GM10847 (cell line): ENCODE results near the gene NHLH1.

Experiments
- POLR2A ChIP-seq: IDR thresholded peaks from 2 replicates; pipeline ENCODE4 v1.6.1; 2011; ENCODE audit not compliant: insufficient read length; ENCODE audit errors: extremely low read depth

NHLH1 gene

DNA sequence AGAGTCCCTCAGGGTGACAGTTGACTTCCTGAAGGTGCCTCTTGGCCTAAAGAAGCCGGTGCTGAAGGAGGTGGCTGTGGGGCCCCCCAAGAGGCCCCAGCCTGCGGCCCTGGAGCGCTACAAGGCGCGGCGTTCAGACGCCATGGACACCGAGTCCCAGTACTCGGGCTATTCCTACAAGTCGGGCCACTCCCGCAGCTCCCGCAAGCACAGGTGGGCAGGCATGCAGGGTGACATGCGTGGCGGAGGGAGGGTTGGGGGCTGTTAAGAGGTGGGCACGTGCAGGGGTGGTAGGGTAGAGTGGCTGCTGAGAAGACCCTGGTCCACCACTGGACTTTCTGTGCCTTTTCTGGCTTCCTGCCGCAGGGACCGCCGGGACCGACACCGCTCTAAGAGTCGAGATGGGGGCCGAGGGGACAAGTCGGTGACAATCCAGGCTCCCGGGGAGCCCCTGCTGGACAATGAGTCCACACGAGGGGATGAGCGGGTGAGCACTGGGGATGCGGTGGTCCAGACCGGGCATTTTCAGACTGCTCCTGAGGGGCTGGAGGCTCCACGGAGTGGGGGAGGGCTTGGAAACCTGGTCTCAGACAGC is 48.9 kb downstream of the NHLH1 start:
- TF ChIP-seq POLR2A, result no peak

DNA sequence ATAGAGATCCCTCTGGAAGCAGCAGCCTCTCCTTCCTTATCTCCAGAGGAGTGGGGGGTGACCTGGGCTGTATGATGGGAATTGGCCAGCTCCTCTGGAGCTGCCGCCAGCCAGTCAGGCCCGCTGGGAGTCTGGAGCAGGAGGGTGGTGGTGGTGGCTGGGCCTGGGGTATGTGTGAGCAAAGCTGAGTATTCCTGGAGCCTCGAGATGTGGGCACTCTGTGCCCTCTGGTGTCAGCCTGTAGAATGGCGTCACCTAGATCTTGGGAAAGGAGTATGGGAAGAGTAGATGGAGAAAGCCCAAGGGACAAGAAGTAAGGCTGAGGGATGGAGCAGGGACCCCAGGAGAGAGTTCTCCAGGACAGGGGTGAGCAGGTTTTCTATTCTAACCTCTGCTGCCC is 49.5 kb downstream of the NHLH1 start:
- no peak for TF ChIP-seq POLR2A

DNA sequence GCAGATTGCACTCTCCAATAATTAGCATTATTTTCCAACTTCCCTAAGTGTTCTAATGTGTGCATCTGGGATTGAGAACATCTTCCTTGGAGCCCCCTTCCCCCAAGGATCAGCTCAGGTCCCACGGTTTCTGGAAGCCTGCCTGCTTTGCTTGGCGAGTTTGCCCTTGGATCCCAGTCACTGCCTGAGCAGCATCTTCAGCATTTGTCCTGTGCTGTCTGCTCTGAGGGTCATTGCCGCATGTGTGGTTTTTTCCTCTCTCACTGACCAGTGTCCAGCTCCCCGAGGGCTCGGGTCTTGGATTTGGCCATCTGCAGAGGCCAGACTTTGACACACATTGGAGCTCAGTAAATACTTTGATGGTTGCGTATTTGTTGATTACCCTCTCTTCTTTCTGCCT is 51.6 kb downstream of the NHLH1 start:
- TF ChIP-seq POLR2A, result no peak

DNA sequence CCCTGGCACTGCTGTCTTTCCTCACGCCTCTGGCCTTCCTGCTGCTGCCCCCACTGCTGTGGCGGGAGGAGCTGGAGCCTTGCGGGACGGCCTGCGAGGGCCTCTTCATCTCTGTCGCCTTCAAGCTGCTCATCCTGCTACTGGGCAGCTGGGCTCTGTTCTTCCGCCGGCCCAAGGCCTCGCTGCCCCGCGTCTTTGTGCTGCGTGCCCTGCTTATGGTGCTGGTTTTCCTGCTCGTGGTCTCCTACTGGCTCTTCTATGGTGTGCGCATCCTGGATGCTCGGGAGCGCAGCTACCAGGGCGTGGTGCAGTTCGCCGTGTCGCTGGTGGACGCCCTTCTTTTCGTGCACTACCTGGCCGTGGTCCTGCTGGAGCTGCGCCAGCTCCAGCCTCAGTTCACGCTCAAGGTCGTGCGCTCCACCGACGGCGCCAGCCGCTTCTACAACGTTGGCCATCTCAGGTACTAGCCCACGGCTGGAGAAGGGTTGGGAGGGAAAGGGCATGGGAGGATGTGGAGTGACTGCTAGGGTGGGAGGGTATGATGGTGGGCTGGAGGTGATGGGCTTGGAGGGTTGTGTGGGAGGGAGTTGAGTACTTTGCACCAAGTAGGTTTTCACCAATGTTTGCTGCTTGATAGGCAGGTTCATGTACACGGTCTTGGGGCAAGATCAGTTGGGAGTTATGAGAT is 52.4 kb downstream of the NHLH1 start:
- no peak for TF ChIP-seq POLR2A

DNA sequence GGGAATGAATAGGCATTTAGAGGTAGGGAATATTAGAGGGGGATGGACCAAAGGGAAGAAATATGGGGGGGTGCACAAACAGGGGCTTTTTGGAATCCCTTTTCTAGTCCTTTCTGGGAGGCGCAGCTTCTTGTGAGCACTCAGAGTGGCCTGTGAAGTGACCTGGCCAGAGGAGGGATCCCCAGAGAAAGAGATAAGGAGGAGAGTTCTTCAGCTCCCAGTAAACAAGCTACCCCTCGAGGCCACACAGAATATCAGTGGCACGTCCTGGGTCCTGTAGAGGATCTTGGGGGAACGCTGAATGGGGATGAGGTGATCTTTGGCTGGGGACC is 52.9 kb downstream of the NHLH1 start:
- TF ChIP-seq POLR2A, result no peak

DNA sequence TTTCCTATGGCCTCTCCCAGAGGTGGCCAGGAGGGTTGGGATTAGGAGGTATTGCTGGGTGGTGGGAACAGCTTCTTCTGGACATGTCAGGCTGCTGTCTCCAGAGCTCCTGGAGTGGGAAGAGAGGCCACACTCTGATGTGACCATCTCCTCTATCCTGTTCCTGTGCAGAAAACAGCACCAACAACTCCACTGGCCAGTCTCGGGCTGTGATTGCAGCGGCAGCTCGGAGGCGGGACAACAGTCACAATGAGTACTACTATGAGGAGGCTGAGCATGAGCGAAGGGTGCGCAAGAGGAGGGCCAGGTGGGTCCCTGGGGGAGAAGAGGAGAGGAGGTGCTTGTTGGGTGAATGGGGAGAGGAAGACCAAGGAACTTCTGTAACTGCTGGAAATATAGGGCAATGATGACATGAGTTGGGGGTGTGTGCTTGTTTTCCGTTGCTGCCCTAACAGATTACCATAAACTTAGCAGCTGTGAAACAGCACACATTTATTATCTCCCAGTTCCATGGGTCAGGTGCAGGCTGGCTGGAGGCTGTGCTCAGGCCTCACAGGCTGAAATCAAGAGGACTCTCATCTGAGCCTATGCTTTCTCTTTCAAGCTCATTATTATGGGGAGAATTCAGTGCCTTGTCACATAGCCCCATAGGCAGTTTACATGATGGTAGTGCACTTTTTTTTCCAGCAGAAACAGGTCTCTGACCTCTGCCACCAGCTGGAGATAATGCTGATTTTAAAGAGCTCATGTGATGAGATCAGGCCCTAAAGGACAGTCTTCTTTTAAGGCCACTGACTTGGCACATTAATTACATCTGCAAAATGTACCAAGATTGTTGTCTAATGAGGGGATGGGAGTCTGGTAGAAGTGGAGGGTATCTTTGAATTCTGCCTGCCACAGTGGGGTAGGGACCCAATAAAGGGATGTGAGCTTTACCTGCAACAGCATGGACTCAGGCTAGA is 54.3 kb downstream of the NHLH1 start:
- no peak for TF ChIP-seq POLR2A

DNA sequence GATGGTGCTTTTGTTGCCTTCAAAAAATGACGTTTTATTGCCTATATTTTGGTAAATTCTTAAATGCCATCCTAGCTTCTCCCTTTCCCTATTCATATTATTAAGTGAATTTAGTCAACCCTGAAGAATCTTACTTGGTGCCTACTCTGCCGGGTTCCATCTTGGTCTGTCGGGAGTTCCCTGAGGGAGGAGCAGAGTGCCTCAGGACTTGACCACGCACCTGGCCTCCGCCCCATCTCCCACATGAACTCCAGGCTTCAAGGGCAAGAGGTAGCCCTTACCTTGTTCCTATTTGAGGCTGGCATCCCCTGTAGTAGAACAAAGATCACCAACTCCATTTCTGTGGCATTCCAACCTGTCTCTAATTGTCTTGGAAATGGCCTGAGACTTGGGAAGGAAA is 55.0 kb downstream of the NHLH1 start:
- no peak for TF ChIP-seq POLR2A
